Measurements from ENCODE around the gene BLVRB.
"Not testable (repeated sequence)": the region's sequence is repeated elsewhere in the genome, so short reads cannot be mapped to it uniquely, and the experiment has no call there.

The BLVRB gene

DNA sequence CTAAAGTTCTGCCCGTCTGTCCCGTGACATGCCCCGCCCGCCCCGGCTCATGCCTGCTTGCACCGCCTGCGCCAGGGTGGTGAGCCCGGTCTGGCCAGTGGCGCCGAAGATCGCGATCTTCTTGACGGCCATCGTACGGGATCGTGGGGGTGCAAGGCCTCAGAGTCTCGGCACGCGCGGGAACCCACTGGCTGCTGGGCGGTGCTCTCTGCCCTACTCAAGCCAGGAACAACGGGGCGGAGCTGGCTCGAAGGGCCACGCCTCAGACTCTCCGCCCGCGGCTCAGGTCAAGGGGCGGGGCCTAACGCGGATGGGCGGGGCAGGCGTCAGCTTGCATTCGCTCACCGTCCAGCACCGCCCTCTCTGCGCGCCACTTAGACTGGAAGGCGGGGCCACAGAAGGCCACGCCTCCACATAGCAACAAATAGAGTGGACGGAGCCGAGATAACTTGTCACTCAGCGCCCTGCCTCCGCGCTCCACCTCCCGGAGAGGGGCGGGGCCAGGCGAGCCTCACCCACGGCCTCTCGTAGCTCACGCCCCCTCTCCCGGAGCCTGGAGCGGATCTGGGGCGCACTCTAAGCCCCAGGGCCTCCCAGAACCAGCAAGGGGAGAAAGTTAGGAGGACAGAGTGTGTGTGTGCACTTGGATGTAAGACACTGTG is at the start of gene BLVRB:
TSS of gene BLVRB (minus strand) at position 189 of the 662 bp plus-strand sequence. CDS start at position 132, 57 bp downstream.
- peak; percentile 99 to 100 for DNase-seq (ENCODE audit: low read depth in 2 of 2)

DNA sequence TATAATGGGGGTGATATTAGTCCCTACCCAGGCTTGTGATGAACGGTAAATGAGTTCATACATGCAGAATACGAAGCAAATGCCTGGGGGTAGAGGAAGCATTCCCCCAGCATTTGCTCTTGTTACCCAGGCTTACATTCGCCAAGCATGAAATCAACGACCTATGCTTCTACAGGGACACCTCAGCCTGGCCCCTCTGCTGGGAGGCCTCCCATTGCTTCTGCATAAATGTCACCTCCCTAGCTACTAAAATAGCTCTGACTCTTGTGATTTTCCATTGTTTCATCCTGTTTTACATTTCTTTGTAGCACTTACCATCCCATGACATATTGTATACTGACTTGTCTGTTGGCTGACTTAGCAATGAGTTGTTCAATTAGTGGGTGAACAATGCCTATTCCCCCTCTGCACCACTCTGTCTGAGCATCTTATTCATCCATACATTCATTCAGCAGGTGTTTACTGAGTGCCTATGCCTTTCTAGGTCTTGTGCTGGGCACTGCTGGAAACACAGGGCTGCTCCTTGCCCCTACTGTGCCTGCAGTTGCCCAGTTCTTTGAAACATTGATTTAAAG is 48.3 kb upstream of the BLVRB start:
- DNase-seq (ENCODE audit: low read depth in 2 of 2): no peak

DNA sequence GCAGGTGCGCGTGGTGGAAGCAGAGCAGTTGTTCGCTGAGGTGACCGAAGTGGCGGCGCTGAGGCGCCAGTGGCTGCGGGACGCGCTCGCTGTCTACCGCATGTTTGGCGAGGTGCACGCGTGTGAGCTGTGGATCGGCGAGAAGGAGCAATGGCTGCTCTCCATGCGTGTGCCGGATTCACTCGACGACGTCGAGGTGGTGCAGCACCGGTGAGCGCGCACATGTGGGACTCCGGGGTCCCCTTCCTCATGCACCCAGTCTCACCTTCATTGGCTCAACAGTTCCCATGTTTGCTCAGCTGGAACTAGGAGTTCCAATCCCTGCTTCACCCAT is 47.8 kb upstream of the BLVRB start:
- no peak for DNase-seq (ENCODE audit: low read depth in 2 of 2)

DNA sequence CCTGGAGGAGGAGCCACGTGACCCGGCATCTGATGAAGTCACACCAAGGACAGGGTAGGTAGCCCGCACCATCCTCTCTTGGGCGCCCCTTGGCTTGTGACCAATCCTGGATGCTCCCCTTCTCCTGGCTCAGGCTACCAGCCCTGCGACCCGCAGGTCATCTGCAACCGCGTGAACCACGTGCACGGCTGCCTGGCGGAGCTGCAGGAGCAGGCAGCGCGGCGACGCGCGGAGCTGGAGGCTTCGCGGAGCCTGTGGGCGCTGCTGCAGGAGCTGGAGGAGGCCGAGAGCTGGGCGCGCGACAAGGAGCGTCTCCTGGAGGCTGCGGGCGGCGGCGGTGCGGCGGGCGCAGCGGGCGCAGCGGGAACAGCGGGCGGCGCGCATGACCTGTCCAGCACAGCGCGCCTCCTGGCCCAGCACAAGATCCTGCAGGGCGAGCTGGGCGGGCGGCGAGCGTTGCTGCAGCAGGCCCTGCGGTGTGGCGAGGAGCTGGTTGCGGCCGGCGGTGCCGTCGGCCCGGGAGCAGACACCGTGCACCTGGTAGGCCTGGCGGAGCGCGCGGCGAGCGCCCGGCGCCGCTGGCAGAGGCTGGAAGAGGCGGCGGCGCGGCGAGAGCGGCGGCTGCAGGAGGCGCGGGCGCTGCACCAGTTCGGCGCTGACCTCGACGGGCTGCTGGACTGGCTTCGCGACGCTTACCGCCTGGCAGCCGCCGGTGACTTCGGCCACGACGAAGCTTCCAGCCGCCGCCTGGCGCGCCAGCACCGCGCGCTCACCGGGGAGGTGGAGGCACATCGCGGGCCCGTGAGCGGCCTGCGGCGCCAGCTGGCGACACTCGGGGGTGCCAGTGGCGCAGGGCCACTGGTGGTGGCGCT is 47.2 kb upstream of the BLVRB start:
- no peak for DNase-seq (ENCODE audit: low read depth in 2 of 2)

DNA sequence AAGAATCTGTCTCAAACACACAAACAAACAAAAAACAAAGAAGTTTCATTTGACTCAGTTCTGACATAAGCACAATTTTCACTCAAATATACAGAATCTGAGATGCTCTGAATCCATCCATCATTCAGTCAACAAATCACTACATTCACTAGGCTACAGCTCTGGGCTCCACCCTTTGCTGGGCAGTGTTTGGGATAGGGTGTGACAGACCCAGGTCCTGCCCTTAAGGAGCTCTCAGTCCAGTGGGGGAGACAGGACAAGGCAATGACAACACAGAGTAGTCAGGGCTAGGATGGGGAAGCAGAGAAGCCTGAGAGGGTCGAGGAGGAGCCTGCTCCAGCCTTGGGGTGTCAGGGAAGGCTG is 46.5 kb upstream of the BLVRB start:
- no peak for DNase-seq (ENCODE audit: low read depth in 2 of 2)

DNA sequence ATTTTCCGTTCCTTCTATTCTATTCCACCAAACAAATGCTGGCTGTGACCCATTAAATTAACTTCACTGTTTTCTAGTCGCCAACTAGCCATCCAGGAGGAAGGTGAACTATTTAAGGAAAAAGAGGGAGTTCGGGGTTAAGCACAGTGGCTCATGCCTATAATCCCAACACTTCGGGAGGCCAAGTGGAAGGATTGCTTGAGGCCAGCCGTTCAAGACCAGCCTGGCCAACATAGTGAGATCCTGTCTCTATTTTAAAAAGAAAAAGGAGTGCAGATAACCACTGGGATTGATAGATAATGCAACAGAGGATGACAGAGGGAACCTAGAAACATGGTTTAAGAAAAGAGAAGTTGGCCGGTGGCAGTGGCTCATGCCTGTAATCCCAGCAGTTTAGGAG is 45.9 kb upstream of the BLVRB start:
- DNase-seq (ENCODE audit: low read depth in 2 of 2): no peak

DNA sequence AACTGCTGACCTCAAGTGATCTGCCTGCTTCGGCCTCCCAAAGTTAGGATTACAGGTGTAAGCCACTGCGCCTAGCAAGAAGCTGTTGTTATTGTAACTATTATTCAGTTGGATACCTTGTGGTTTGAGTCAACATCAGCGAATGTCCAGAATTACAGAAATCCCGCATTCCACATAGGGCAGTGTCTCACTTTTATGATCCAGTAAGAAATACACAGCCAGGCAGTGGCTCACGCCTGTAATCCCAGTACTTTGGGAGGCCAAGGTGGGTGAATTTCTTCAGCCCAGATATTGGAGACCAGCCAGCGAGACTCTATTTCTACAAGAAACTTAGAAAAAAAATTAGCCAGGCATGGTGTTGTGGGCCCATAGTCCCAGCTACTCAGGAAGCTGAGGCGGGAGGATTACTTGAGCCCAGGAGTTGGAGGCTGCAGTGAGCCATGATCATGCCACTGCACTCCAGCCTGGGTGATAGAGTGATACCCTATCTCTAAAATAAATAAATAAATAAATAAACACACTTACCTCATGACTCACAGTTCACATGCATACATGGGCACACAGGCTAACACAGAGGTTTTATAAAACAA is 45.1 kb upstream of the BLVRB start:
- DNase-seq (ENCODE audit: low read depth in 2 of 2): no peak

DNA sequence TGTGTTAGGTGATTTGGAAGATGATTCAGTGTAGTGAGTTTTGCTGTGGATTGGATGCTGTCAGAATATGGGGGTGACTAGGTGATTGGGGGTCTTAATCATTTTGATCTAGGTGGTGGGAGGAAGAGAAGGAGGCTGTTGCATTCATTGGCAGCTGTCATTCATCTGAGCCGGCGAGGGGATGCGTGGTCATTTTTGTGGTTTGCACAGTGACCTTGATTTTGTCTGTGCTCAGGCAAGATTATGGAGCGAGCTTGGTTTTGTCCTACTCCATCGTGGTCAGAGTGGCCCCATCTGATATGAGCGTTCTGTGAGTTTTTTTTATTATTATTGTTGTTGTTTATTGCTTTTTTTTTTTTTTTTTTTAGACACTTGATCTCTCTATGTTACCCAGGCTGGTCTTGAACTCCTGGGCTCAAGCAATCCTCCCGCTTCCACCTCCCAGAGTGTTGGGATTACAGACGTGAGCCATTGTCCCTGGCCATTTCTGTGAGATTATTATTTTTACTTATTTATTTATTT is 43.3 kb upstream of the BLVRB start:
- no peak for DNase-seq (ENCODE audit: low read depth in 2 of 2)

DNA sequence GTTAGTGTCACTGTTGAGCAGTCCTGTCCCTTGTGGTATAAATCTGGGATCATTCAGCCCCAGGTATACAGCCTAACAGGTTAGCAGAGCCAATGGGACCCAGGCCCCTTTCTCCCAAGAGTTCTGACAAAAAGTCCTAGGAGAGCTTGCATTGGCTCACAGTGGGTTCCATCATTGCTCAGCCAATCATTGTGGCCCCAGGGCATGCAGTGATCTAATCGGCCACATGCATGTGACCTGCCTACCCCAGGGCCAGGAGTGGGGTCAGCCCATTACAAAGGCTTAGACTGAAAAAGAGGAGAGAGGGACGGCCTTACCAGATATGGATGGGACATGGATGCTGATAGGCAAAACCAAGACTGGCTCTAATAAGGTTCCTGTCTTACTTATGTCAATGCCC is 42.3 kb upstream of the BLVRB start:
- DNase-seq (ENCODE audit: low read depth in 2 of 2): no peak

DNA sequence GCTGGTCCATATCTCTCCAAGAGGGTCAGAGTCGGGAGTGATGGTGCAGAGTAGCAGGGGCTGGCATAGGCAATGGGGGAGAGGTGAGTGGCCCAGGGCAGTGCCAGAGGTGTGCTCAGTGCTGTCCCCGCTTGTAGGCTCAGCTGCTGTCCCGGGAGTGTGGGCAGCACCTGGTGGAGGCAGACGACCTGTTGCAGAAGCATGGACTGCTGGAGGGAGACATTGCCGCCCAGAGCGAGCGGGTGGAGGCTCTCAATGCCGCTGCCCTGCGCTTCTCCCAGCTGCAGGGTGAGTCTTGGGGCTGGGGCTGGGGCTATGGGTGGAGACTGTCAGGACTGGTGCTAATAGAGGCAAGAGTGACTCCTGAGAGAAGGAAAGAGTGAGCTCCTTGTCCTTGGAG is 40.6 kb upstream of the BLVRB start:
- DNase-seq (ENCODE audit: low read depth in 2 of 2): no peak

DNA sequence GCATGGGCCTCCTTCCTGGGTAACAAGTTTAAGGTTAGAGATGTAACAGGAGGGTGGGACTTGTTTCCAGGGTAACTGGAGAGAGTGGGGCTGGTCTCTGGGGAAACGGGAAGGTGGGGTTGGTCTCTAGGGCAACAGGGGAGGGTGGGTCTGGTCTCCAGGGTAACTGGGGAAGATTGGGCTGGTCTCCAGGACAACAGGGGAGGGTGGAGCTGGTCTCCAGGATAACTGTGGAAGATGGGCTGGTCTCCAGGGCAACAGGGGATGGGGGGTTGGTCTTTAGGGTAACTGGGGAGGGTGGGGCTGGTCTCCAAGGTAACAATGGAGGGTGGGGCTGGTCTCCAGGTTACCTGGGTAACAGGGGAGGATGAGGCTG is 37.8 kb upstream of the BLVRB start:
- DNase-seq (ENCODE audit: low read depth in 2 of 2): no peak

DNA sequence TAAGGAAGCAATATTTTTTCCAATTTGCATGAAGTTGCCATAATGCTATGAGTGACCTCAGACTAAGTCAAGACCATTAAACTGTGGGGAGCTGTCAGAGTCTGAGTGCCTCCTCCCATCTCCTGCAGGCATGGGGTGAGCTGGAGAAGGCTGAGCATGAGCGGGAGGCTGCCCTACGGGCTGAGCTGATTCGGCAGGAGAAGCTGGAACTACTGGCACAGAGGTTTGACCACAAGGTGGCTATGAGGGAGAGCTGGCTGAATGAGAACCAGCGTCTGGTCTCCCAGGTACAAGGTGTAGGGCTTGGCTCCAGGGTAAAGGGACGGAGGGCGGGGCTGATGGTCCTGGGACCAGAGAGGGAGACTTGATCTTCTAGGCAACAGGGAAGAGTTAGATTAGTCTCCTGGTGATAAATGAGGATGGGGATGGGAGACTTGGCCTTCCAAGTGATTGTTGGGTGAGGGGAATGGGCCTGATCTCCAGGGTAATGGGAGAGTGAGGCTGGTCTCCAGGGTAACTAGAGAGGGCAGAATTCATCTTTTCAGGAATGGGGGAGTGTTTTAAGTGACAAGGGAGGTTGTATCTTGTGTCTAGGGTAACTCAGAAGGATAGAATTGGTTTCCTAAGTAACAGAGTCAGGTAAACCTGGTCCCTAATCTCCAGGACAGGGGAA is 37.2 kb upstream of the BLVRB start:
- DNase-seq (ENCODE audit: low read depth in 2 of 2): no peak

DNA sequence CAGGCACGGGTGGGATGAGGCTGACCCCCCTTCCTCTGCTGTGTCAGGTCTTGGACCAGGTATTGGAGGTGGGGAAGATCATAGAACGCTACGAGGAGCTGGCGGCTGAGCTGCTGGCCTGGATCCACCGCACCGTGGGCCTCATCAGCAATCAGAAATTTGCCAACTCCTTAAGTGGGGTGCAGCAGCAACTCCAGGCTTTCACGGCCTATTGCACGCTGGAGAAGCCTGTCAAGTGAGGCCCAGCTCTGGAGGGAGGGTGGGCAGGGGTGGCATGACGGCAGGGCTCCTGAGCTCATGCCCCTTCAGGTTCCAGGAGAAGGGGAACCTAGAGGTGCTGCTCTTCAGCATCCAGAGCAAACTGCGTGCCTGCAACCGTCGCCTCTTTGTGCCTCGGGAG is 36.5 kb upstream of the BLVRB start:
- no peak for DNase-seq (ENCODE audit: low read depth in 2 of 2)

DNA sequence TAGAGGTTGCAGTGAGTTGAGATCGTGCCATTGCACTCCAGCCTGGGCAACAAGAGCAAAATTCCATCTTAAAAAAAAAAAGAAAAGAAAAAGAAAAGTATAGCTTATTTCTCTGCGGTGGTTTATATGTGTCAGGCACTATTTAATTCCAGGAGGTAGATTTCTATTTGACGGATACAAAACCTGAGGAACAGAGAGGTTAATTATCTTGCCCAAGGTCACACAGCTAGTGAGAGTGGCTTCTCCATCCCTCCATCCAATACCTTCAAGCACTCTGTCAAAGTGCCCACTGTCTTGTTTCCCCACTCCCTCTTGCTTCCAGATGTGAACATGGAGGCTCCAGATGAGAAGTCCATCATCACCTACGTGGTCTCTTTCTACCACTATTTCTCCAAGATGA is 36.1 kb upstream of the BLVRB start:
- DNase-seq (ENCODE audit: low read depth in 2 of 2): no peak

DNA sequence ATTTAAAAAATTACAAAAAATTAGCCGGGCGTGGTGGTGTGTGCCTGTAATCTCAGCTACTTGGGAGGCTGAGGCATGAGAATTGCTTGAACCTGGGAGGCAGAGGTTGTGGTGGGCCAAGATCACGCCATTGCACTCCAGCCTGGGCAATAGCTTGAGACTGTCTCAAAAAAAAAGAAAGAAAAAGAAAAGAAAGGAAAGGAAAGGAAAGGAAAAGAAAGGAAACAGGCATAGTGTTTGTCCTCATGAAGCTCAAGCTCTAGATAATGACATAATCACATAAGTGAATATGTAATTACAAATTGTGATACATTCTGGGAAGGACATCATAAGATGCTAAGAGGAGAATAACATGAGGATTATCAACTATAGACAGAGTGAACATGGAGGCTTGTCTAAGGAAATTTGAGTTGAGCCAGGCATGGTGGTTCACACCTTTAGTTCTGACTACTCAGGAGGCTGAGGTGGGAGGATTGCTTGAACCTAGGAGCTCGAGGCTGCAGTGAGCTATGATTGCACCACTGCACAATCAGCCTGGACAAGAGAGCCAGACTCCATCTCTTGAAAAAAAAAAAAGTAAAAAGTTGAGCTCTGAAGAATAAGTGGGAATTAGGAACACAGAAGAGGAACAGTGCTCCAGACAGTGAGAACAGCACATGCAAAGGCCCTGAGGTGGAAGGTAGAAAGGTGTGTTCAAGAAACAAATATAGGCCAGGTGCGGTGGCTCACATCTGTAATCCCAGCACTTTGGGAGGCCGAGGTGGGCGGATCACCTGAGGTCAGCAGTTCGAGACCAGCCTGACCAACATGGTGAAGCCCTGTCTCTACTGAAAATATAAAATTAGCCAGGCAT is 35.4 kb upstream of the BLVRB start:
- not testable (repeated sequence) for DNase-seq (ENCODE audit: low read depth in 2 of 2)

DNA sequence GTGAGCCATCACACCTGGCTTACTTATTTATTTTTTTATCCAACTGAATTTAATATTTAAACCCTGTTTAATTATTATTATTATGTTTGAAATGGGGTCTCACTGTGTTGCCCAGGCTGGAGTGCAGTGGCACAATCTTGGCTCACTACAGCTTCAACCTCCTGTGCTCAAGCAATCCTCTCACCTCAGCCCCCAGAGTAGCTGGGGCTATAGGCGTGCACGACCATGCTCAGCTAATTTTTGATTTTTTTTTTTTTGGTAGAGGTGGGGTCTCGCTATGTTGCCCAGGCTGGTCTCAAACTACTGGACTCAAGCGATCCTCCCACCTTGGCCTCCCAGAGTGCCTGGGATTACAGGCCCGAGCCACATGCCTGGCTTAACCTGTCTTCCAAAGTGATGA is 33.8 kb upstream of the BLVRB start:
- DNase-seq (ENCODE audit: low read depth in 2 of 2): no peak

DNA sequence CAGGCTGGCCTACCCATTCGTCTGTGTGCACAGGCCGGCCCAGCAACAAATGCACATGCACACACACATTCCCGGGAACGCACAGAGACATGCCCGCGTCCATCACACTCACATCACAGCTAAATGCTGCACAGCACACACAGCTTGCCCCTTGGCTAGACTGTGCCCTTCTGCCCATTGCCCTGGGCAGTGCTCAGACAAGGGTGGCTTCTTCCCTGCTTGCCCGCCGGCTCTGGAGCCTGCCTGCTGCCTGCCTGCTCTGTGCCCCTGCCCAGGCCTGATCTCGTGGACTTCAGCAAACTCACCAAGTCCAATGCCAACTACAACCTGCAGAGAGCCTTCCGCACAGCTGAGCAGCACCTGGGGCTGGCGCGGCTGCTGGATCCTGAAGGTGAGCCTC is 31.7 kb upstream of the BLVRB start:
- DNase-seq (ENCODE audit: low read depth in 2 of 2): no peak

DNA sequence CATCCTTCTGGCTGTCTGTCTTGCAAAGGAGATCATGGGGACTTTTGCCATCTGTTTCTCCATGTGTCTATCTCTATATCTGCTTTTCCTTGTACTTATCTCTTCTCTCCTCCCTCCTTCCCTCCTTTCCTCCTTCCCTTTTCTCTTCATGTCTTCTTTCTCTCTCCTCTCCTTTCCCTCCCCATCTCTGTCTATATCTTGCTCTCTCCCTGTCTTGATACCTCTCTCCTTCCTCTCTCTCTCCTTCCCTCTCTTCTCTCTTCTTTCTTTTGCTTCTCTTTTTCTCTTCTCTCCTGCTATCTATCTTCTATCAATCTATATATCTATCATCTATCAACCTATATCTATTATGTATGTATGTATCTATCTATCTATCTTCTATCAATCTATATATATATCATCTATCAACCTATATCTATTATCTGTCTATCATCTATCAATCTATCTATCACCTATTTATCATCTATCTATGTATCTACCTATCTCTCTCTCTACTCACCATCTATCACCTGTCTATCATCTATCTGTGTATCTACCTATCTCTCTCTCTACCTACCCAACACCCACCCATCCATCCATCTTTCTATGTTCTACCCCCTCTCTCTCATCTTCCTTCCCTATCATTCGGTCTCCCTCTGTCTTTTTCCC is 28.8 kb upstream of the BLVRB start:
- no peak for DNase-seq (ENCODE audit: low read depth in 2 of 2)

DNA sequence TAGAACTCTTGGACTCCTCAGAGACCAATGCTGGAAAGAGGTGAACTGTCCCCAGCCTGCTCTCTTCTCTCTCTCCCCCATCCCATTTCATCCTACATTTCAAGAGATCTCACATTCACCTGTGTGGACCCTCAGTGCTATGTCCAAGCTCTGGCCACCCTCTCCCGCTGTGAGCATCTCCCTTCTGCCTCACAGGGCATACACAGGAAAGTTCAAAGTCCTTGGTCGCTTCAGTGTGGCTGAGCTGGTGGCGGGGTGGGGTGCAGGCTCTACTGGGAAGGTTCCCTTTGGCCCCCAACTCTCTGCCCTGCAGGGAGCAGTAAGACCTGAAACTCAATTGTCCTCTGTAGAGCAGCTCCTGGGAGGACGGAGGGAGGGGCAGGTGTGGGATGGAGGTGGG is 28.2 kb upstream of the BLVRB start:
- no peak for DNase-seq (ENCODE audit: low read depth in 2 of 2)

DNA sequence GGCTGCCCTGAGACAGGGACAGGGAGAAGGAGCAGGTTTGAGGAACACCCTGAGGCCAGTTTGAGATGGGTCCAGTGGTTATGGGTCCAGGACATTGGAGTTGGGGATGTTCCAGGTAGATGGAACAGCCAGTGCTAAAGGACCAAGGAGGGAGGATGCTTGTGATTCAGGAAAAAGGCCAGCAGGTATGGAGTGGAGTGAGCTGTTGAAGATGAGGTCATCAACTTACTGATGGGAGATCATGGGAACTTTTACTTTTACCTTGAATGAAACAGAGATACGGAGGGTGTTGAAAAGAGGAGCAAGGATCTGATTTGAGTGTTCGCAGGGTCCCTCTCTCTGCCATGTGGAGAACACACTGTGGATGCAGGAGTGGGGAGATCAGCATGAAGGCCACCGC is 26.7 kb upstream of the BLVRB start:
- DNase-seq (ENCODE audit: low read depth in 2 of 2): no peak

DNA sequence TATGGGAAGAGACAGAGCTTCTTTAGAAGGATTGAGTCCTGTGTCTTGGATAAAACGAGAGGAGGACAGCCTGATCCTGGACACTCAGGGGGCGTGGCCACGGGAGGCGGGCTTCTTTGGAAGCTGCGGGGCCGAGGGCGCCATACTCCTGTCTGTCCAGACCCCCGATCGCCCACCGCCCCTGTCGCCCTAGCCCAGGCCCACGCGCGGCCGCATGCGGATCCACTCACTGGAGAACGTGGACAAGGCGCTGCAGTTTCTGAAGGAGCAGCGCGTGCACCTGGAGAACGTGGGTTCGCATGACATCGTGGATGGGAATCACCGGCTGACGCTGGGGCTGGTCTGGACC is 24.3 kb upstream of the BLVRB start:
- DNase-seq (ENCODE audit: low read depth in 2 of 2): no peak
